GM15510 (cell line): ENCODE data around the gene MYOF.

Experiments used
- POLR2A ChIP-seq: IDR thresholded peaks from 3 replicates; pipeline ENCODE4 v1.6.1; 2011; ENCODE audit warnings: borderline replicate concordance; ENCODE audit not compliant: insufficient read length; ENCODE audit errors: extremely low read depth

MYOF gene

DNA sequence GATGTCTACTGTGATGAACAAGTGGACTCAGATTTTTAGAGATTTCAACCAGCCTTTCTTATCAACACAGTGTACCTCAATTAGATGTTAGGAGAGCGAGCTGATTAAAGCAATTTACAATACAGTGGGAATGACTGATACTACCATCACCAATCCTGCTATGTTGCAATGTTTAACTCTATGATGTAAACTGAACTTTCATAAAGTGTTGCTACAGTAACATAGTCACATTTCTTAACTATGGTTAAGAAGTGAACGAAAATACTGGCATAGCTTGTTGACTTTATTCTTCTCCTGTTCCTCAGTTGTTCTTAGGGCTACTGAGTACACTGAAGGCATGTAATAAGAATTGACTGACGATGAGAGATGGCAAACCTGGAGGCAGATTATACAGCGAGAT, 139.8 kb downstream of the MYOF start:
- TF ChIP-seq POLR2A, result no peak

DNA sequence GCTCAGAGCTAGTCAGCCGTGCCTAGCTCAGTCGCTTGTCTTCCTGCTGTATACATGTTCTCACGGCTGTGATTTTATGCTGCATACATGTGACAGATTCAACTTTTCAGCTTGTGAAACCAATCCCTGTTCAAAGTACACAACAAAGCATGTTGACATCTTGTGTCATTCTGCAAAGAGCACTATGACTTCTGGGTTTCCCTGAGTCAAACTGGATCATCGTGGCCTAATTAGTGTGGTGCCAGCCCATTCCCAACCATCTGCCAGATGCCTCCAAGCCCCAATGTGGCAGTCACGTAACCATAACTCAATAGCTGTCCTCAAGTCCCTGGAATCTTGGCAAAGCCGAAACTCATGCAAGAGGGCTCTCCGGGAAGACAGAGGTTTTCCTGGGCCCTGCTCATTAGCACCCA, 144.8 kb downstream of the MYOF start:
- no peak for TF ChIP-seq POLR2A

DNA sequence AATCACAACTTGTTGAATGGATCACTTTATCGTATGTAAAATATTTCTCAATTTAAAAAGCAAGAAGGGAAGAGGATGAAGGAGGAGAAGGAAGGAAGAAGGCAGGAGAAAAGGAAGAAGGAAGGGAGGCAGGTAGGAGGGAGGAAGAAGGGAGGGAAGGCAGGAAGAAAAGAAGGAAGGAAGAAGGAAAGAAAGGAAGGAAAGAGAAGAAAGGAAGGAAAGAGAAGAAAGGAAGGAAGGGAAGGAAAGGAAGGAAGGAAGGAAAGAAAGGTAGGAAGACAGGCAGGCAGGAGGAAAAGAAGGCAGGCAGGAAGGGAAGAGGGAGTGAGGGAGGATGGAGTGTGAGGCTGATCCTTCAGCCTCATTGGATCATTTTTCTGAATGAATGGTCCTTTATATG, 145.5 kb downstream of the MYOF start:
- TF ChIP-seq POLR2A, result no peak

DNA sequence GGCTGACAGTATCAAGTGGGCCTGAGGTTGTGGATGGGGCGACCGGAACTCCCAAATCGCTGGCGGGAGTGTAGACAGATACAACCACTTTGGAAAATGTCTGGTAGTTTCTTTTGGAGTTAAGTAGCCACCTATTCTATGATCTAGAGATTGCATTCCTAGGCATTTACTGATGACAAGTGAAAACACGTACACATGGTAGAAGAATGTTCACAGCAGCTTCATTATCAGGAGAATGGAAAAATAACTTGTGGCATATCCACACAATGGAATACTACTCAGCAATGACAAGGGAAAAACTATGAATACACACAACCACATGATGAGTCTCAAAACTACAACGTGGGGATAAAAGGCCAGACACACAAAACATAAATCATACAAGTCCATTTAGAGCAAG, 146.0 kb downstream of the MYOF start:
- no peak for TF ChIP-seq POLR2A

DNA sequence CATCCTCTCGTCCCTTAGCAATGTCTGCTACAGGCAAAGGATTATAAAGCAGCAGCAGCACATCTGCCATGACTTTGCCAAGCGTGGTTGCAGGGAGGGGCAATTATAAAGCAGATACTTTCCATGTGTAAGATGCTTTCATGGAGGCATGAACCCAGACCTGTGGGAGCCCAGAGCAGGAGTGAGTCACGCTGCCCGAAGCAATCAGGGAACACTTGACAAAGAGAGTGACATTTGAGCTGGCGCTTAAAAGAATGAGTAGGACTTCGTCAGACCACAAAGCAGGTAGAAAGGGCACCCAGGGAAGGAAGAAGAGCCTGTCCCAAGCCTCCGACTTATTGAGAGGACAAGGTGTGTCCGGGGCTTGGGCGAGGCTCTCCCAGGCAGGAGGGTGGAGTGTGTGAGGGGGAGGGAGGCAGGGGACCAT, 147.2 kb downstream of the MYOF start:
- no peak for TF ChIP-seq POLR2A

DNA sequence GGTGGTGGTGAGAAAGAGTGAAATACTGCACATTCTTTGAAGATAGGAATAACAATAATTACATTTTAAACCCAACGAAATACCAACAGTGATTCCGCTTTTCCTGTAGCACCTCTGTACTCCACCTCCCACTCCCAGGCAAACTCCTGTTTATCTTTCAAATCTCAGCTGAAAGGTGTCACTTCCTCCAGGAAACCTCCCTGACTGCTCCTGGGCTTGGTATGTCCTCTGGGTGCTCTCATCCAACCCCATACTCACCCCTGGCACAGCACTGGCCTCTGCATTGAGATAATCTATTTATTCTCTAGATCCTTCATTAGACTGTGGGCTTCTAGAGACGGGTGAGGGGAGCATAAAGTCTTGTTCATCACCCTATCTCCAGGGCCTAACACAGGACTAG, 148.0 kb downstream of the MYOF start:
- no peak for TF ChIP-seq POLR2A

DNA sequence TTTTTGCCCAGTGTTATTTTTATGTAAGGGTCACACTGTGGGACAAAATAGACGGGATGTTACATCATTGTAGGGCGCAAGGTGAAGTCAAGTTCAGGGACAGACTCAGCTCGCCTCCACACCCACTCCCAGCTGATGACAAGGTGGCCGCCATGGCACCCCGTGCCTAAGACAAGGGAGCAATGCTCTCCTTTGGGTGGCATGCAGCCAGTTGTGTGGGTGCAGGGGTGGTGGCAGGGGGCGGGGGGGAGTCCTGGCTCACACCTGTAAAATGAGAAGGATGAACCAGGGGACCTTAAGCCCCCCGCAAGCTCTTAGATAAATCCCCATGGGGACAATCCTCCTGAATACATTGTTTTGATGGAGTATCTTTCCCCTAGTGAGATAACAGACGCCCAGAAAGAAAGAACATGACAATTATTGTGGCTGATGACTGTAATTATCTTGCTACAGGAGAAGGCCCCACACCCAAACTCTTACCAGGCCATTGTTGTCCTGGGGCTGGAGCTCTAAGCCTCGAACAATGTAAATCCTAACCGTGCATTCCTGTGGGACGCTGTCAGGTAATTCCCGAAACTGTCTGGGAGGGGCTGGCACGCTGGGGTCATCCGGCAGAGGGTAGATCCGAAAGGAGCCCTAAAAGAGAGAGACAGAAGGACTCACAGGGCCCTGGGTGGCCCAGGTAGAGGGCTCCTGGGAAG, 148.7 kb downstream of the MYOF start:
- TF ChIP-seq POLR2A, result no peak

DNA sequence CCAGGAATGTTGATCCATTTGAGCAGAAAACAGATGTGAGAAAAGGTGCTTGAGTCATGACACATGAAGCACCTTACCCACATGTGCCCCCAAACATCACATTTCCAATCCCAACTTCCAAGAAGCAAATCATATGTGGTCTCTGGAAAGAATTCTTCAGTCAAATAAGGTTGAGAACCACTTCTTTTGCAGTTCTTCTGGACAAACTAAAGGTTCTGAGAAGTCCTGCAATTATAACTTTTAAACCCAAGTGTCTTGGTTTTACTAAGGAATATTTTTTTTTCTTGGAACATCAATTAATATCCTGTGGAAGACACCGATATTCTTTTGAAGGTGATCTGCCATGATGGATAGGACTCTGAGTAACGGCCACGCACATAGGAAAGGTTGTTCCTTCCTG, 151.3 kb downstream of the MYOF start:
- TF ChIP-seq POLR2A, result no peak

DNA sequence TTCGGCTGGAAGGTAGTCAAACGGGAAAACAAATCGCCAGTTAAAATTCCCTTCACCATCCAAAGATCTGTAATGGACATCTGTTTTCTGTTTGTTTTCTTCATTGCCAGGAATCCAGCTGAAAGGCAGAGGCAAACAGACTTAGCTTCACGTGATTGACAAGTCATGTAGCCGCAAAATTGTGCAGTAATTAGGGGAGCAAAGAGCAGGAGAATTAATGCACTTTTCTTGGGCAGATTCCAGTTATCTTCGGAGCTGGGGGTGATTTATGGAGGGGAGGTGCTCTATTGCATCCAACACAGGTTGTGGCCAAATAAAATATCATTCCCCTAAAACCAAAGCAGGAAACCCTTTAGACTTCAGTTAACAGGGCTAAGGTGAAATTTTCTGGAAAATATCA, 162.2 kb downstream of the MYOF start:
- no peak for TF ChIP-seq POLR2A

DNA sequence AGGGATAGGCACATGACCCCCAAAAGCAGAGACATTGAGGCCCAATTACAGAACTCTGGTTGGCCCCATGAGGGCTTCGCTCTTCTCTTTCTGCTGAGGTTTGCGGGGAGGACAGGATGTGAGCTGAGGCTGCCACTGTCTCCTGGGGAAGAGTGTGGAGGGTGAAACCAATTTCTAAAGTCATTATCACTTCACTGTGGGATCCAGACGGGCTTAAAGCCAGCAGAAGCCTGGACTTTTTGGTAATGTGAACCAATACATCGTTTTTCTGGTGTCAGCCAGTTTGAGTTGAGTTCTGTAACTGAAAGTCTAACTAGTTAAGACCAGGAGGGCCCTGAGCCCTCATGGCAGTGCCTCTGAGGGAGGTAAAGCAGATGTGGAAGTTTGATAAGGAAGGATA, 163.0 kb downstream of the MYOF start:
- TF ChIP-seq POLR2A, result no peak

DNA sequence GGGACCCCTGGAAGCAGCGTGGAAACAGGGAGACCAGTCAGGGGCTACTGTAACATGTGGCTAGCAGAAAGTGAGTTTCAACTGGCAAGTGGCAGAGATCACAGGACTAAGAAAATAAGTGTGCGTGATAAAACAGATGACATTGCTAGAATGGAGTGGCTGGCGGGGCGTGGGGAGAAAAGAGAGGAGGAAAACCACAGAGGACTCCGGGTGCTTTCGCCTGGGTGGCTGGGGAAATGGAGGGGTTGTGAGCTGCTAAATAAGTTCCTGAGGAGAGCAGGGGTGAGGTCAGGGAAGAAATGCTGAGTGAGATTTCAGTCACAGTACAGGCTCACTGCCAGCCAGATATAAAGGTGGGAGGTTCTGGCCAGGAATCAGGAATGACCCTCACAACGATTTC, 166.9 kb downstream of the MYOF start:
- TF ChIP-seq POLR2A, result no peak

DNA sequence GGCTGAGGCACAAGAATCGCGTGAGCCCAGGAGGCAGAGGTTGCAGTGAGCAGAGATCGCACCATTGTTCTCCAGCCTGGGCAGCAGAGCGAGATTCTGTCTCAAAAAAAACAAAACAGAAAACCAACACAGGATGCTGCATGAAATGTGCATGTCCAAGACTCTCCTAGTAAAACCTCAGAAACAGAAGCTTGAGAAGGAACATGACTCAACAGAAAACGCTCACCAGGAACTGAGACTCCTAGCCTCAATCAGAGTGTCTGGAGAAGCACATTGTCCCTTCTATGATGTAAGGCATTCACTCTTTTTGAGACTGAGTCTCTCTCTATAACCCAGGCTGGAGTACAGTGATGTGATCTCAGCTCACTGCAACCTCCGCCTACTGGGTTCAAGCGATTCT, 168.3 kb downstream of the MYOF start:
- TF ChIP-seq POLR2A, result no peak

DNA sequence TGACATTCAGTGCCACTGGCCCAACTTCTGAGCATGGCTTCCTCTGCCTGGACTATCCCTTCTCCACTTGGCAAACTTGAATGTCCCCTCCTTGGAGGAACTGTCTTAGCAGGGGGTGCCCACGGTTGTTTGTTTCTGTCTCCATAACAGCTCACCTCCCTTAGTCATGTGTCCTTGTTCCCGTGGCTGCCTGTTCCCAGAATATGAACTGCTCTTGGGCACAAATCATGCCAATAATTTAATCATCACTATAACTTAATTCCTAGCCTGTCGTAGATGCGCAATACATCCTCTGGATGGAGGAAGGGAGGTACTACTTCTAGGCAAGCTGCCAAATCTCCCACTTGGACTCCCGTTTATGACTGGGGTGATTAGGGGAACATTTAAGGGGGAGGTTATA, 173.1 kb downstream of the MYOF start:
- TF ChIP-seq POLR2A, result no peak

DNA sequence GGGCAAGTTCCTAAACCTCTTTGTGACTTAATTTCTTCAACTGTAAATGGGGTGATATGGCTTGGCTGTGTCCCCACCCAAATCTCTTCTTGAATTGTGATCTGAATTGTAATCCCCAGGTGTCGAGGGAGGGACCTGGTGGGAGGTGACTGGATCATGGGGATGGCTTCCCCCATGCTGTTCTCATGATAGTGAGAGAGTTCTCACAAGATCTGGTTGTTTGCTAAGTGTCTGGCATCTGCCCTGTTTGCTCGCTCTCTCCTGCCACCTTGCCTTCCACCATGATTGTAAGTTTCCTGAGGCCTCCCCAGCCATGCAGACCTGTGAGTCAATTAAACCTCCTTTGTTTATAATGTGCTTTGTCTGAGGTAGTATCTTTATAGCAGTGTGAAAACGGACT, 177.0 kb downstream of the MYOF start:
- no peak for TF ChIP-seq POLR2A

DNA sequence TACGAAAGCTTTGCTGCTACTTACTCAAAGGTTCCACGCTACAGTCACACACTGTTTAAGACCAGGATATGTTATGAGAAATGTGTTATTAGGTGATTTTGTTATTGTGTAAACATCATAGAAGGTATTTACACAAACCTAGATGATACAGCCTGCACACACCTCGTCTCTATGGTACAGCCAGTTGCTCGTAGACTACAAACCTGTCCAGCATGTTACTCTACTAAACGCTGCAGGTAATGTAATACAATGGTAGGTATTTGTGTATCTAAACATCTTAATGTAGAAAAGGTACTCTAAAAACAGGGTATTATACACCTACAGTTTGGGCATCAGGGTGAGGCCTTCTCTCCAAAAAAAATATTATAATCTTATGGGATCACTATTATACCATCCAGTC, 181.2 kb downstream of the MYOF start:
- TF ChIP-seq POLR2A, result no peak

DNA sequence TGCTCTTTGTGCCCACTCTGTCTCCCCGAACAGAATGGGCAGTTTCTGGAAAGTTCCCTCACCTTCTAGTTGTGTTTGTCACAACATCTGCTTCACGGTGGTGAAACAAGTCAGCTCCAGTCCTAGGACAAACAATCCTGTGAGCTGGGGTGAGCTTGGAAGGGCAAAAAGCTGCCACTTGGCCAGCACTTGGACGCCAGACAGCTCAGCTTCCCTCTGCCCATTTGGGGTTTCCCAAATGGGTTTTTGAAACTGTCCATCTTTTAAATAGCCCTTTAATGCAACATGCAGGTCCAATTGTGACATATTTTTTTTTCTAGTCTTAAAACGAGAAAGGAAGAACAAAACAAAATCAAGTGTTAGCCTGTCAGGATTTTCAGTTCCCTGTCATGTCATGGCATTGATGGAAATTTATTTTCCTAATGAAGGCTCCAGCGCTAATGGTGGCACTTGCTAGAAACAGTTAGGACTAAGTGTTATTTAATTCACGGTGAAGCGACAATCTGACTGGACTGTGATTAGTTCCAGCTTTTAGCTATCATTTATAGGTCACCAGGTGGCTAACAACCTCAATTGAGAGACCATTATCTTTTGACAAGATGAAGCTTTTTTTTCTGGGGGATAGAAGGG, 181.7 kb downstream of the MYOF start:
- no peak for TF ChIP-seq POLR2A
